Left ventricle myocardium inferior (tissue), 1 donor: Measurements from ENCODE around the gene PLOD3. TPM values are rescaled to one million over a fixed set of nuclear protein-coding genes. Genes with fewer than 3 reads are reported as not detected.

Source experiments
- DNase-seq: peaks from one replicate; pipeline ENCODE4 v3.0.0-alpha.2; 2020
- H3K27ac ChIP-seq: fragments of 200-600 bp; replicated peaks from 2 replicates; pipeline ENCODE4 v1.8.0; 2021
- H3K27me3 ChIP-seq: fragments of 200-600 bp; 2 replicates; pipeline ENCODE4 v1.8.0; 2021; ENCODE audit warnings: low read depth
- H3K36me3 ChIP-seq: fragments of 200-600 bp; 2 replicates; pipeline ENCODE4 v1.8.0; 2021
- H3K4me1 ChIP-seq: fragments of 200-600 bp; 2 replicates; pipeline ENCODE4 v1.8.0; 2021
- H3K4me3 ChIP-seq: fragments of 200-600 bp; 2 replicates; pipeline ENCODE4 v1.8.0; 2021; ENCODE audit warnings: mild to moderate bottlenecking, moderate library complexity
- H3K9me3 ChIP-seq: fragments of 200-600 bp; replicated peaks from 2 replicates; pipeline ENCODE4 v1.8.0; 2021
- intact Hi-C: fragments of 100-400 bp; cut with micrococcal nuclease; formaldehyde crosslinking; loops from one replicate; pipeline ENCODE4 v1.11.0; 2022
- total RNA-seq: library from RNA; stranded (reverse); fragmentation: NEBNext Ultra II Directional; extraction: Animal tissue kit (Norgen Biotek cat#: 25700); gene quantifications from one replicate; pipeline ENCODE4 v1.2.1, GENCODE V29; 2021
- TF ChIP-seq, protein P1 (sequence below): fragments of 200-600 bp; IDR thresholded peaks from 2 replicates; pipeline ENCODE4 v1.8.0; 2021; ENCODE audit warnings: antibody characterized with exemption, mild to moderate bottlenecking, borderline replicate concordance
- donor health status: DM: no; HTN: yes; CAD: no; lungs with severe emphysema.

The PLOD3 gene
- total RNA-seq, 1 donor from 2014 or later = 38.7 TPM

DNA sequence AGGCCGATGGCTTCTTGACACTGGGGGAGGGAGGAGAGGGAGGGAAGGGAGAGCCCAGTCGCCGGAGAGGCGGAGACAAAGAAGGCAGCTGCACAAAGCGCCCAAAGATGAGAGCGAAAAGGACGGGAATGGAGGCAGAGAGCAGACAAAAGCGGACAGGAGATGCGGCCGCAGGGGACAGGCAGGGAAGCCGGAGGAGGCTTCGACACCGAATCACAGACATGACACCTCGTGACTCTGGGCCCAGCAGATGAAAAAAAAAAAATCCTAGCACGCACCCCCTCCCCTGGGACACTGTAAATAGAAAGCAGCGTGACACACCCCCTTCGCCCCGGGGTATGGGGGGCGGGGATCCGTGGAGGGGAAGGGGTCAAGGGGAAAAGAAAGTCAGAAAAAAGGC, 38.3 kb downstream of the PLOD3 start:
- TF ChIP-seq, protein P1, sequence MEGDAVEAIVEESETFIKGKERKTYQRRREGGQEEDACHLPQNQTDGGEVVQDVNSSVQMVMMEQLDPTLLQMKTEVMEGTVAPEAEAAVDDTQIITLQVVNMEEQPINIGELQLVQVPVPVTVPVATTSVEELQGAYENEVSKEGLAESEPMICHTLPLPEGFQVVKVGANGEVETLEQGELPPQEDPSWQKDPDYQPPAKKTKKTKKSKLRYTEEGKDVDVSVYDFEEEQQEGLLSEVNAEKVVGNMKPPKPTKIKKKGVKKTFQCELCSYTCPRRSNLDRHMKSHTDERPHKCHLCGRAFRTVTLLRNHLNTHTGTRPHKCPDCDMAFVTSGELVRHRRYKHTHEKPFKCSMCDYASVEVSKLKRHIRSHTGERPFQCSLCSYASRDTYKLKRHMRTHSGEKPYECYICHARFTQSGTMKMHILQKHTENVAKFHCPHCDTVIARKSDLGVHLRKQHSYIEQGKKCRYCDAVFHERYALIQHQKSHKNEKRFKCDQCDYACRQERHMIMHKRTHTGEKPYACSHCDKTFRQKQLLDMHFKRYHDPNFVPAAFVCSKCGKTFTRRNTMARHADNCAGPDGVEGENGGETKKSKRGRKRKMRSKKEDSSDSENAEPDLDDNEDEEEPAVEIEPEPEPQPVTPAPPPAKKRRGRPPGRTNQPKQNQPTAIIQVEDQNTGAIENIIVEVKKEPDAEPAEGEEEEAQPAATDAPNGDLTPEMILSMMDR = no peak
- peak overlapping the region; percentile 14 for H3K4me3 ChIP-seq
- intact Hi-C loops = no loop called here
- no peaks in the 10 kb centered on the region for H3K9me3 ChIP-seq
- no peaks in the 10 kb centered on the region for H3K36me3 ChIP-seq
- no peak for DNase-seq
- H3K27me3 ChIP-seq = peaks cover 100% of the 10 kb centered on the region
- no peak overlapping the region for H3K27ac ChIP-seq
- peaks cover 18% of the 10 kb centered on the region for H3K4me1 ChIP-seq

DNA sequence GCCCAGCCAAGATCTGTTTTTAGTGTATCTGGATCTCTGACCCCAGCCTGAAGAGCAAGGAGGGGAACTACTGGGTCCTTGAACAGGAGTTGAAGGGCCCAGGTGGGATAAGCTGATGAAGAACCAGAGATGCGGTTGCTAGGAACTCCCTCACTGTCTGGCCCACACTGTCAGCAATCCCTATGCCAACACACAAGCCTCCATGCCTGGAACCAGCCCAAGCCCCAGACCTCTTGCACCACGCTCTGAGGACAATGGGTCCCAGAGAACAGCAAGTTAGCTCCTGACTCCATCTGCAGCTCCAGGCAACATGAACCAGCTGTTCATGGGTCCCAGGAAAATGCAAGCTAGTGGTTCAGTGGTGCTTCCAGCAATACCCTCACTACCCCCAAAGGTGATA, 39.7 kb downstream of the PLOD3 start:
- intact Hi-C loops = no loop called here
- TF ChIP-seq, protein P1 = no peak
- DNase-seq = no peak
- H3K36me3 ChIP-seq = no peaks in the 10 kb centered on the region
- no peaks in the 10 kb centered on the region for H3K9me3 ChIP-seq
- H3K4me1 ChIP-seq = peaks cover 33% of the 10 kb centered on the region
- H3K27ac ChIP-seq = no peak overlapping the region
- peaks cover 100% of the 10 kb centered on the region for H3K27me3 ChIP-seq
- H3K4me3 ChIP-seq = no peak overlapping the region

DNA sequence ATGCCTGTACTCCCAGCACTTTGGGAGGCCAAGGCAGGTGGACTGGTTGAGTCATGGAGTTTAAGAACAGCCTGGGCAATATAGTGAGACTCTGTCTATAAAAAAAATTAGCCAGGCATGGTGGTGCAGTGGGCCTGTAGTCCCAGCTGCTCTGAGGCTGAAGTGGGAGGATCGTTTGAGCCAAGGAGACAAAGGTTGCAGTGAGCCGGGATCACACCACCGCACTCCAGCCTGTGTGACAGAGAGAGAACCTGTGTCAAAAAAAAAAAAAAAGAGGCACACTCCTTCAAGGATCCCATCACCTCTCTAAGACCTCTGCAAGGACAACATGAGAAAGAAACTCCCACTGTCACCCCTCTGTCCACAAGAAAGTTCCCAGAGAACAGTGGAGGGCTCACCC, 41.7 kb downstream of the PLOD3 start:
- H3K36me3 ChIP-seq = no peaks in the 10 kb centered on the region
- peaks cover 42% of the 10 kb centered on the region for H3K4me1 ChIP-seq
- H3K4me3 ChIP-seq = no peak overlapping the region
- DNase-seq = no peak
- H3K27me3 ChIP-seq = peaks cover 100% of the 10 kb centered on the region
- H3K27ac ChIP-seq = no peak overlapping the region
- TF ChIP-seq, protein P1 = no peak
- intact Hi-C loops = no loop called here
- H3K9me3 ChIP-seq = no peaks in the 10 kb centered on the region

DNA sequence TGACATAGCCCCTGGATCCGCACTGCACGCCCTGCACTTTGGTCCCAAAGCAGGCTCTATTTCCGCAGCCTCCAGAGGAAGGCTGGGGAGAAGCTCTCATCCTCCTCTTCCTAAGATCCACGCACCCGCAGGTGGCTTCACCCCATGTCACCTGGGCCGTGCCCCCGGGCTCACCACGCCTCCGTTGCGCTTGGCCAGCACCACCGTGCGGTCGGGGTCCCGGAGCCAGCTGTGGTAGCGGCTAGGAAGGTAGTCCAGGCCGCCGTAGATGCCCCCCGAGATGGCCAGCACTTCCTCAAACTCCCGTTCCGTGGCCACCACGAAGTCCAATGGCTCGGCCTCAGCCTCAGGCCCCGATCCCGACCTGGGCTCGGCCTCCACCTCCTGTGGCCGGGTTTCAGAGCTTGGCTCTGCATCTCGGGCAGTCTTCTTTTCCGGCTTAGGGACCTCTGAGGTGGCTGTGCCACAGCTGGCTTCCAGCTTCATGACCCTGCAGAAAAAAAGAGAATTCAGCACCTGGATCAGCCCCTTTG, 43.0 kb downstream of the PLOD3 start:
- TF ChIP-seq, protein P1 = no peak
- intact Hi-C loops = no loop called here
- Histone ChIP-seq H3K36me3 (no peaks in the 10 kb centered on the region), H3K4me3 (no peak overlapping the region), H3K9me3 (no peaks in the 10 kb centered on the region), H3K4me1 (peaks cover 40% of the 10 kb centered on the region), H3K27me3 (peaks cover 100% of the 10 kb centered on the region), H3K27ac (no peak overlapping the region)
- DNase-seq = no peak

GRCh38 chr7:101173752-101174244, 43.6 kb downstream of the PLOD3 start:
- Histone ChIP-seq H3K4me3 (peak overlapping the region; percentile 54), H3K9me3 (no peaks in the 10 kb centered on the region), H3K27ac (no peak overlapping the region), H3K36me3 (no peaks in the 10 kb centered on the region), H3K4me1 (peaks cover 34% of the 10 kb centered on the region), H3K27me3 (peaks cover 100% of the 10 kb centered on the region)
- no peak for DNase-seq
- TF ChIP-seq, protein P1 = no peak
- intact Hi-C loops = no loop called here
